ES-I3 (cell line): ENCODE results near the gene CRIM1.
"Not testable (repeated sequence)": the region's sequence is repeated elsewhere in the genome, so short reads cannot be mapped to it uniquely, and the experiment has no call there.

Experiments used
- H3K36me3 ChIP-seq: 2 replicates; pipeline ENCODE4 v1.6.1; 2013; ENCODE audit warnings: mild to moderate bottlenecking, low read length, control low read depth, moderate library complexity; ENCODE audit not compliant: insufficient read depth
- H3K4me1 ChIP-seq: 2 replicates; pipeline ENCODE4 v1.6.1; 2013; ENCODE audit warnings: mild to moderate bottlenecking, control low read depth, low read length; ENCODE audit not compliant: insufficient read depth
- H3K9ac ChIP-seq: 2 replicates; pipeline ENCODE4 v1.6.1; 2013; ENCODE audit warnings: low read depth, mild to moderate bottlenecking, low read length, moderate library complexity
- H3K9me3 ChIP-seq: 2 replicates; pipeline ENCODE4 v1.6.1; 2013; ENCODE audit warnings: mild to moderate bottlenecking, low read length, moderate library complexity; ENCODE audit not compliant: control insufficient read depth, insufficient read depth

Gene CRIM1, protein sequence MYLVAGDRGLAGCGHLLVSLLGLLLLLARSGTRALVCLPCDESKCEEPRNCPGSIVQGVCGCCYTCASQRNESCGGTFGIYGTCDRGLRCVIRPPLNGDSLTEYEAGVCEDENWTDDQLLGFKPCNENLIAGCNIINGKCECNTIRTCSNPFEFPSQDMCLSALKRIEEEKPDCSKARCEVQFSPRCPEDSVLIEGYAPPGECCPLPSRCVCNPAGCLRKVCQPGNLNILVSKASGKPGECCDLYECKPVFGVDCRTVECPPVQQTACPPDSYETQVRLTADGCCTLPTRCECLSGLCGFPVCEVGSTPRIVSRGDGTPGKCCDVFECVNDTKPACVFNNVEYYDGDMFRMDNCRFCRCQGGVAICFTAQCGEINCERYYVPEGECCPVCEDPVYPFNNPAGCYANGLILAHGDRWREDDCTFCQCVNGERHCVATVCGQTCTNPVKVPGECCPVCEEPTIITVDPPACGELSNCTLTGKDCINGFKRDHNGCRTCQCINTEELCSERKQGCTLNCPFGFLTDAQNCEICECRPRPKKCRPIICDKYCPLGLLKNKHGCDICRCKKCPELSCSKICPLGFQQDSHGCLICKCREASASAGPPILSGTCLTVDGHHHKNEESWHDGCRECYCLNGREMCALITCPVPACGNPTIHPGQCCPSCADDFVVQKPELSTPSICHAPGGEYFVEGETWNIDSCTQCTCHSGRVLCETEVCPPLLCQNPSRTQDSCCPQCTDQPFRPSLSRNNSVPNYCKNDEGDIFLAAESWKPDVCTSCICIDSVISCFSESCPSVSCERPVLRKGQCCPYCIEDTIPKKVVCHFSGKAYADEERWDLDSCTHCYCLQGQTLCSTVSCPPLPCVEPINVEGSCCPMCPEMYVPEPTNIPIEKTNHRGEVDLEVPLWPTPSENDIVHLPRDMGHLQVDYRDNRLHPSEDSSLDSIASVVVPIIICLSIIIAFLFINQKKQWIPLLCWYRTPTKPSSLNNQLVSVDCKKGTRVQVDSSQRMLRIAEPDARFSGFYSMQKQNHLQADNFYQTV

DNA sequence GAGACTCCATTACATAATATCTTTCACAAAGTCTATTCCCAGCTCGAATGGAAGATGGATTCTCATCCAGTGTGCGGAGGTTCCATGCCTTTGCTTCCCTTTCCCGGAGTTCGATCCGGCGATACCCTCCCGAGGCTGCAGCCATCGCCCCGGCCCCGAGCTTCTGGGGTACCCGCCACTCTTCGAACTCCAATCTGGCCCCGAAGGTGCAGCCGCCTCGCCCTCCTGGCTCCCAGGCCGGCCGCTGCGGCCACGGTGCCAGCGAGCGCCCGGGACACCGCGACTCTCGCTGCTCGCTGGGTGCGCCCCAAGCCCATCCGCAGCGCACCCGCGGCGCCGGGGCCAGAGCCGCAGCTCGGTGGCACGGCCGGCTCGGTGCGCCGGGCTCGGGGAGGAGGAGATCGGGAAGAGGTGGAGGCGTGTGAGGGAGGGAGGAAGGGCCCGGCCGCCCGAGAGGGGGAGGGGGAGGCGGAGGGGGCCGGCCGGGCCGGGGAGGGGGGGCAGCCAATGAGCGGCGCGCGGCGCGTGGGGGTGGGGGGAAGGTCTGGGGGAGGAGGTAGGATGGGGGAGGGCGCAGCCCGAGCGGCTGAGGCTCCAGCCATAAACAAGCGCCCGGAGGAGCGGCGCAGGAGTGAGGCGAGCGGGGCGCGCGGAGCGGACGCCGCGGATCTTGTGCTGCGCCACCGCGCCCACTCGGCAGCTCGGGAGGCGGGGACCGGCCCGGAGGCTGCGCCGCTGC is at the start of gene CRIM1:
Gene CRIM1 (plus strand): TSS at position 628 of the 739 bp plus-strand sequence. CDS start 515 bp downstream, outside the sequence.
- Histone ChIP-seq H3K9me3 (no peaks in the 10 kb centered on the region), H3K36me3 (no peaks in the 10 kb centered on the region), H3K4me1 (peaks cover 44% of the 10 kb centered on the region), H3K9ac (peak within 1 kb of the TSS; percentile 94)

DNA sequence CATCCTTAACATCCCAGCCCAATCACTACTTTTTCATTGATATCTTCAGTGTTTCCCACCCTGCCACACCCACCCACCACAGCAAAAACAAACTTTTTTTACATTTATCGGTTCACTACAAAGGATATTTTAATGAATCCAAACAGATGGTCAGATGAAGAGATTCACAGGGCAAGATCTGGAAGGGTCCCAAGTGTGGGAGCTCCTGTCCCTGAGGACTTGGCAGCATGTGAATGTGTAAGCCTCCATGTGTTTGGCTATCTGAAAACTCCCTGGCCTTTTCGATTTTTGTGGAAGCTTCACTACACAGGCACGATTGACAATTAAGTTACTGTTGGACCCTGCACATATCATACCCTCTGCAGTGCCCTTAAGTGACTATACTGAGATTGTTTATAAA is 48.1 kb upstream of the CRIM1 start:
- no peaks in the 10 kb centered on the region for H3K4me1 ChIP-seq

DNA sequence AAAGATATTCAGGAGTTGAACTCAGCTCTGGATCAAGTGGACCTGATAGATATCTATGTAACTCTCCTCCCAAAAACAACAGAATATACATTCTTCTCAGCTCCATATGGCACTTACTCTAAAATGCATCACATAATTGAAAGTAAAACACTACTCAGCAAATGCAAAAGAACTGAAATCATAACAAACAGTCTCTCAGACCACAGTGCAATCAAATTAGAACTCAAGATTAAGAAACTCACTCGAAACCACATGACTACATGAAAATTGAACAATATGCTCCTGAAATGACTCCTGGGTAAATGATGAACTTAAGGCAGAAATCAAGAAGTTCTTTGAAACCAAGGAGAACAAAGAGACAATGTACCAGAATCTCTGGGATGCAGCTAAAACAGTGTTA is 45.1 kb upstream of the CRIM1 start:
- H3K4me1 ChIP-seq, H3K36me3 ChIP-seq, H3K9me3 ChIP-seq, H3K9ac ChIP-seq: not testable (repeated sequence)

More for the DNA sequence above, 48.1 kb upstream of the CRIM1 start:
- Histone ChIP-seq H3K9me3 (no peaks in the 10 kb centered on the region; the same call in 1 of the 2 replicates), H3K36me3 (no peaks in the 10 kb centered on the region; the same call in 1 of the 2 replicates), H3K9ac (no peak overlapping the region)

DNA sequence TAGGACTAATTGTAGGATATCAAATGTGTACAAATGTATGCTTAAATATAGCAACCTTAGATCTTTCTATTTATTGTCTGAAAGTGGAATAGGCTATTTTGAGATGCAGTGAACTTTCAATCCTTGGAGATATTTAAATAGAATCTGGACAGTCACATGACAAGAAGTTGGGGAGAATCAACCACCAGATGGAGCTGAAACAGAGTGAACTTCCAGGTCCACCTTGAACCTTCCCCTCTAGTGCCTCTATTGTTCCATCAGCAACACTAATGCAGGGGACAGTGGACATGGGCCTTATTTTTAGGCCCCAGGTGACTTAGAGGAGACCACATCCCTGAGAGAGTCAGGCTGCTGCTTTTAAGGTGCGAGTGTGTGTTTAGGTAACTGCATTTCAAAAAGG is 37.0 kb upstream of the CRIM1 start:
- Histone ChIP-seq H3K36me3 (no peaks in the 10 kb centered on the region), H3K9ac (no peak overlapping the region), H3K4me1 (no peaks in the 10 kb centered on the region), H3K9me3 (peaks cover 5% of the 10 kb centered on the region)

DNA sequence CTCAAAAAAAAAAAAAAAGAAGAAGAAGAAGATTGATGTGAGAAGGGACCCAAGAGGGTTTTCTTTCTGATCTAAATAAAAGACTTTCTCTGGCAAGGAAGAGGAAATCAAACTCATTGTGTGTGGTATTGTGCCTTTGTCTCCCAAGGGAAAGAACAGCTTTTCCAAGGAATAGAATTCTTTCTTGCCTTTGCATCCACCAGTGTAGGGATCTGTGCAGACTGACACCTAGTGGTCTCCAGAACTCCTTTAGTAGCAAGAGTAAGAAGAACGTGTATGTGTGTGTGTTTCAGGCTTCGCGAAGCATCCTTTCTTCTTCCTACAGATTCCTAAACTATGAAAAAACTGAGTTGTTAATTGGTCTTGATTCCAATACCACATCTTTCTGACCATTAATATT is 33.5 kb upstream of the CRIM1 start:
- Histone ChIP-seq H3K9me3 (peaks cover 7% of the 10 kb centered on the region; the same call in 1 of the 2 replicates), H3K36me3 (no peaks in the 10 kb centered on the region)

DNA sequence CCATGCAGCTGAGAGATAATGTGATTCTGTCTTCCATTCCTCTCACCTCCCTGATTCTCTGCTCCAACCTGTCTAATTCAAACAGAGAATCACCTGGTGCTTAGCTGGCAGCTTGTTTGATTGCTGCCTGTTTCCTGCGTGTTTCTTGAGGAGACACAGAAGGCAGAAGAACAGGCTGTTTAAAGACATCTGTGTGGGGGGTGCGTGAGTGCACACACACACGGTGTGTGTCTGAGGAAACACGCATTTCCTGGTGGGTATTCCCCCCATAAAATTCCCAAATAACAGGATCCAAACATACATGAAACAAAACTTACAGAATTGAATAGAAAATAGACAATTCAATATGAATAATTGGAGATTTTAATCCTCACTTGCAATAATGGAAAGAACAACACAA is 29.3 kb upstream of the CRIM1 start:
- H3K9ac ChIP-seq, result no peak overlapping the region
- no peaks in the 10 kb centered on the region for H3K36me3 ChIP-seq

More for the DNA sequence above, 33.5 kb upstream of the CRIM1 start:
- Histone ChIP-seq H3K9ac (no peak overlapping the region), H3K4me1 (no peaks in the 10 kb centered on the region)

DNA sequence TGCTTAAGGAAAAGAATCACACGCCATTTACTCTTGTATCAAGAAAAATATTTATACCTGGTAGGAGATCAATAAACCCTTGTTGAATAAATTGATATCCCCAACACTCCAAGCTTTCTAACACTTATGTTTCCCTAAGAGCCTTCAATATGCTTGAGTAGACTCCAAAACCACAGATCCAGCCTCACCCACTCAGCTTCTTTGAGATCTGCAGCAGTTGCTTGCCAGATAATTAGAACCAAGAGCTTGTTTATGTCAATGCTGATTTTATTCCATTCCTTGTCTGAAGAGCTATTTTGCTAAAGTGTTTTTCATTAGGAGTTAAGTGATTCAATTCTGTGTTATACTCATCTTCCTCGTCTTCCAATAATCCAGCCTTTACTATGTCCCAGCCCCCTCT is 26.3 kb upstream of the CRIM1 start:
- Histone ChIP-seq H3K4me1 (peaks cover 24% of the 10 kb centered on the region), H3K9me3 (peaks cover 6% of the 10 kb centered on the region; the same call in 1 of the 2 replicates), H3K36me3 (no peaks in the 10 kb centered on the region), H3K9ac (no peak overlapping the region)

More for the DNA sequence above, 29.3 kb upstream of the CRIM1 start:
- Histone ChIP-seq H3K9me3 (peaks cover 7% of the 10 kb centered on the region; the same call in 1 of the 2 replicates), H3K4me1 (peaks cover 21% of the 10 kb centered on the region)

DNA sequence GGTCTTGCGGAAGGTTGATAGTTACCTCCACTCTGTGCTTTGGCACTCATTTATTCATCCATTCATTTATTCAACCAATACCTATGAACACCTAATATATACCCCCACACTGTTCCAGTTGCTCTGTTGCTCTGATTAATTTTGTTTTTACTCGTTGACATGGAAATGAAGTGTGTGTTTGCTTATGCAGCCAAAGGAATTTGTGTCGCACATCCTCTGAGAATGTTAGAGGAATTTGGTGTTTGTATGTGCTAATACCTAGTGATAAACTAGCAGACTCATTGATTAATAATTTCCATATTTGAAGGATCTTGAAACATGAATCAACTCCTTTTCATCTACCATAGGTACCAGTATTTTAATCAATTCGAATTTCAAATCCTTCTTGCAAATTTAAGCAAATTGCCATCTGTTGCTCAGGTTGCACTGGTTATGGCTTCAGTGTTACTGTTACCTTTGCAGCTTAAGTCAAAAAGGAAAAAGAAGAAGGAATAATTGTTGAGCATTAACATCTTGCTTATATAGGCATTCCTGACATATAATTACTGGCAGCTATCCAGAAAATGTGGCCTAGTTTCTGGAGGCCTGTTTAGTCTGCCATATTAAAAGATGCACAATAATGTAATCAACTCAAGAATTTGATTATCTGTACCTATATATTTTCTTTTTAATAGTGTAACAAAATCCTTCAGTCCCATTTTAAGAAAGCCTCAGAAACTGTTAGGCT is 25.7 kb upstream of the CRIM1 start:
- no peak overlapping the region for H3K9ac ChIP-seq
- H3K36me3 ChIP-seq, result no peaks in the 10 kb centered on the region
- H3K4me1 ChIP-seq, result peaks cover 24% of the 10 kb centered on the region
- peaks cover 4% of the 10 kb centered on the region; the same call in 1 of the 2 replicates for H3K9me3 ChIP-seq

DNA sequence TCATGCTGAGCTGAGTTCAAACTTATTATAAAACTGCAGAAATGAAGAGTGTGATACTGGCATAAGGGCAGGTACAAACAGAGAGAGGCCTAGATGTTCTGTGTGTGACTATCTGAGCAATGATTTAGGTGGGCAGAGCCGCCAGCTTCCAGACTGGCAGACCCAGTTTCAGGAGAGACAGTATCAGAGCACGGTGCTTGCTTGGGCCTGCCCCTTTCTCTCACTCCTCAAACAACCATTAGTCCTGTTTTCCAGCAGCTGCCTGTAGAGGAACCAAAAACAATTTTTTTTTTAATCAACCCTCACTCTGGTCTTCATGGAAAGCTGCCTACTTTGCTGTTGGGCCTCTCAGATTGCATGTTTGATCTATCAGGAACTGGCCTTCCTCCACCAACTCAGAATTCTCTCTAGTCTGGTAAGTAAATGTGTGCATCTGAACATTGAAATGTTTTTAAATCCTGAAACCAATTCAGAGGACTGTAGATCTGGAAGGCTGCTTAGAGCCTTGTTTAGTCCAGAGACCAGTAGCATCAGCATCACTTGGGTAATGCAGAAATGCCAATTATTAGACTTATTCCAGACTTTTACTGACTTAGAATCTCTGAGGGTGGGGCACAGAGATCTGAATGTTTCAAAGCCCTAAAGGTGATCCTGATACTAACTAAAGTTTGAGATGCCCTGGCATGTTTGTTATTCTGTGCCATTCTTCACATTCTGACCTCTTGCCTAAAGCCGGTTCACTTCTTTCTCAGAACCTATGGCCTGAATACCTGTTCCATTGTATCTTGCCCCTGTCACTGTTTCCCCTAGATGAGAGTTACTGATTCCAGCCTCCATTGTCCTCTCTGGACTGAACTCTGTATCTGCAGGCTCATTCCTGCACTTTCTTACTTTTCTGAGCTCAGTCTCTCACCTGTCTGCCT is 24.8 kb upstream of the CRIM1 start:
- no peaks in the 10 kb centered on the region for H3K9me3 ChIP-seq

DNA sequence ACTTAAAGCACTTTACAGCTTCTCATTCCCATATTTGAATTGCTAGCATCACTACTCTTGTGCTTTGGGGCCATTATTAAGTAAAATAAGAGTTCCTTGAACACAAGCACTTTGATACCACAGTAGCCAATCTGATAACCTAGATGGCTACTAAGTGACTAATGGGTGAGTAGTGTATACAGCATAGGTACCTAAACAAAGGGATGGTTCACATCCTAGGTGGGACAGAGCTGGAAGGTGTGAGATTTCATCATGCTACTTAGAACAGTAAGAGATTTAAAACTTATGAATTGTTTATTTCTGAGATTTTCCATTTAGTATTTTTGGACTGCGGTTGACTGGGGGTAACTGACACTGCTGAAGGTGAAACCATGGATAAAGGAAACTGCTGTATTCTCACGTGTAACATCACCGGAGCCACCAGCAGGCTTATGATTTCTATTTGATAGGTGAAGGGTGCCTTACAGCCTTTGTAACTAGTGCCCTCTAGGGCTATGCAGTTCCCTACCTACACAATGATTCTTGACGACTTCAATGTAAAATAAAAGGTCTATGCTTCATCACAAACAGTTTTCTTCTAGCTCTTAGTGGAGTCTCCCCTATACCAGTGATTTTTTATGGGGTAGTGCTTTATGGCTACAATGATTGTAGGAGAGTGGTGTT is 22.1 kb upstream of the CRIM1 start:
- Histone ChIP-seq H3K36me3 (no peaks in the 10 kb centered on the region), H3K9ac (no peak overlapping the region), H3K9me3 (no peaks in the 10 kb centered on the region), H3K4me1 (peaks cover 33% of the 10 kb centered on the region)

More for the DNA sequence above, 24.8 kb upstream of the CRIM1 start:
- Histone ChIP-seq H3K36me3 (no peaks in the 10 kb centered on the region), H3K9ac (no peak overlapping the region), H3K4me1 (peaks cover 25% of the 10 kb centered on the region)

DNA sequence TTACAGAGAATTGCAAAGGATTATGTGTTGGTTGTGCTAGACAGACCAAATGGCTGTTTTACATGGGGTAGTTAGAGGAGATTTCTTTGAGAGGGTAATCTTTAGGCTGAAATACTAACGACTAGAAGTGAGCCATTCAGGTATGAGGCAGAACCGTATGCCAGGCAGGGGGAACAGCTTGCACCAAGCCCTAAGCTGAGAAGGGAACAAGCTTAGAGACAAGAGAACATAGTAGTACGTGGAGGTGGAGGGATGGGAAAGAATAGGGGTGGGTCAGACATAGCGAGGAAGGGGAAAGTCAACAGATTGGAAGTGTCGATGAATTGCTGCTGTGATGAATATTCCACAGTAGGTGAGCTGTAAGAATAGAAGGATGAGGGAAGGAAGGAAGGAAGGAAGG is 20.0 kb upstream of the CRIM1 start:
- H3K9ac ChIP-seq, result no peak overlapping the region
- no peaks in the 10 kb centered on the region for H3K36me3 ChIP-seq
- H3K9me3 ChIP-seq, result no peaks in the 10 kb centered on the region
- H3K4me1 ChIP-seq, result peaks cover 30% of the 10 kb centered on the region

DNA sequence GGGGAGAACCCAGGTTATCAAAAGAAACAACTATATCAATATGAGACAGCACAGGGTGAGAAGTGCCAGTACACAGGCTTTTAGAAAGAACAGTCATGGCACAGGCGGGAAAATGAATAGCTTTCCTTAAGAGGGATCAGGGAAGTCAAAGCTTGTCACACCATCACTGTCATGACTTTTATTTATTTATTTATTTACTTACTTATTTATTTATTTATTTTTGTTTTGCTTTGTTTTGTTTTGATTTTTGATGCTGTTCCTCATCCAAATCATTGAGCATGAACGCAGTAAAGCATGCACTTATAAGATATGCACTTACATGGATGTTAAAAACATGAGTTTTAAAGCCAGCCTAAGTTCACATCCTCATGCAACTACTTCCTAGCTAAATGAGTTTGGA is 19.3 kb upstream of the CRIM1 start:
- Histone ChIP-seq H3K4me1 (peaks cover 23% of the 10 kb centered on the region), H3K36me3 (no peaks in the 10 kb centered on the region), H3K9ac (no peak overlapping the region), H3K9me3 (no peaks in the 10 kb centered on the region; the same call in 1 of the 2 replicates)
